ENCODE data around the gene PROKR1.
A peak's percentile ranks its signal among the peaks of the same experiment; 100 is the strongest.
"Not testable (repeated sequence)": the region's sequence is repeated elsewhere in the genome, so short reads cannot be mapped to it uniquely, and the experiment has no call there.

The PROKR1 gene

GRCh38 chr2:68659081-68659480 is 15.7 kb downstream of the PROKR1 start:
- no peak for ATAC-seq

GRCh38 chr2:68660658-68661057 is 17.3 kb downstream of the PROKR1 start:
- ATAC-seq = no peak

GRCh38 chr2:68662466-68662865 is 19.1 kb downstream of the PROKR1 start:
- no peak for ATAC-seq

DNA sequence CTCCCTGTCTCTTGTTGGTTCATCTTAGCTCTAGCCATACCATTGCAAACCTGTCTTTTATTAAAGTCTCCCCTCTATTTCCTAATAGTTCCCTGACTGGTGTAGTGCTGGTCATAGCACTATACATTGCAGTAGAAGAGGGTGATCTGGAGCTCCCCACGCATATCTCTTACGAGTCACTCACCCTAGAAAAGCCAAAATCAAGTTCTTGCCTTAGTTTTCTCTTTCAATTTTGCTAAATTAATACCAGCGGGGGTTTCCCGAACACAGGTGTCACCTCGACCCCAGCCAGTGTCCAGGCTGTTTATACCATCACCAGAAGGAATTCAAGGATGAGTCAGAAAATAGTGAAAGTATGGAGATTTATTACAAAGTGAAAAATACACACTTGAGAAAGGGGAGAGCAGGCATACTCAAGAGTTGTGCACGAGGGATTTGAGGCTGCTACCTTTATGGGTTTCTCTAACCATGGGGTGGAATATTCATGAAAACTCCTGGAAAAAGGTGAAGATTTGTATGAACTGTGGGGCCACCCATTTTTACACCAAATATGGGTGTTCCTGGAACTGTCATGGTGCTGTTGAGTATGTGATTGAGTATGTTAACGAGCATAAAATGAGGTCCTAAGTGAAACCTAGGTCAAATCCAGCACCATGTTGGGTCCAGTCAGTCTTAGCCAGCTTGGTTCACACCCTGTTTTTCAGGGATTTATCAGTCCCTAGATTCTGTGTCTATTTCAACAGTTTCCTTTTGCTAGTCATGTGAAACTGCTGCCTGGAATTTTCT is 20.2 kb downstream of the PROKR1 start:
- peak; percentile 61 to 62 for ATAC-seq

DNA sequence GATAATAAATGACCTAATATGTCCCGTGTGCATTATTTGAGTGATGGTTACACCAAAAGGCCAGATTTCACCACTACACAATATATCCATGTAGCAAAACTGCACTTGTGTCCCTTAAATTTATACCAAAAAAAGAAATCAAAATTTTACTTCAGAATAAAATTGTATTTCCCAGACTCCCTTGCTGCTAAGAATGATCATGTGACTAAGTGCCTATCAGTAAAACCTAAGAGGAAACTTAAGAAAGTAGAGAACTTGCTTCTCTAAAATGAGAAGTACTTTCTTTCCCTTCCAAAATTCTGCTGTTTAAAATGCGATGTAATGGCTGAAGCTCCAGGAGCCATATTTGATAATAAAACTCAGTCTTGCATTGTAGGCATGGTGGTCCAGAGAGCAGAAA is 24.0 kb downstream of the PROKR1 start:
- ATAC-seq = no peak

DNA sequence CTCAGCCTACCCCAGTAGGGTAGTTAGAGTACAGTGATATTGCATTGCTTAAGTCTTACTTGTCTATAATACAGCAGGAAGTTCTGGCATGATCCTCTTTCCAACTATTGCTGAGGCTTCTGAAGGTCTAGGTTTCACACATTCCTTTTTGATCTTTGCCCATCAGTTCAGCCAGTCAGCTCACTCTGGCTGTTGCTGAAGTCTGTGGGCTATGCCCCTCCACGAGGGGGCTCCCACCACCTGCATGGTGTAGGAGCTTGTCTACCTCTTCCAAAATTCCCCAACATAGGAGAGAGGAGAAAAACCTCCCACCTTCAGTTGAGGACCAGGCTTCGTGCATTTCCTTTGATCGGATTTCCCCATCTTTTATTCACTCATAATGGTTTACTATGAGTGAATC is 26.3 kb downstream of the PROKR1 start:
- no peak for ATAC-seq

- no peak for ATAC-seq
Observed at GRCh38 chr2:68671961-68672360, 28.6 kb downstream of the PROKR1 start.

GRCh38 chr2:68673631-68674030 is 30.3 kb downstream of the PROKR1 start:
- ATAC-seq = no peak

DNA sequence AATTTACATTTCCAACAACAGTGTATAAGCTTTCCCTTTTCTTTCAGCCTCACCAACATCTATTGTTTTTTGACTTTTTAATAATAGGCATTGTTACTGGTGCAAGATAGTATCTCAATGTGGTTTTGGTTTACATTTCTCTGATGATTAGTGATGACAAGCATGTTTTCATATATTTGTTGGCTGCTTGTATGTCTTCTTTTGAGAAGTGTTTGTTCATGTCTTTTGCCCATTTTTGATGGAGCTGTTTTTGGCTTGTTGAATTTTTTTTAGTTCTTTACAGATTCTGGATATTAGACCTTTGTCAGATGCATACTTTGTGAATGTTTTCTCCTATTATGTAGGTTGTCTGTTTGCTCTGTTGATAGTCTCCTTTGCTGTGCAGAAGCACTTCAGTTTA is 32.1 kb downstream of the PROKR1 start:
- ATAC-seq = no peak

GRCh38 chr2:68677837-68678236 is 34.5 kb downstream of the PROKR1 start:
- ATAC-seq = not testable (repeated sequence)

GRCh38 chr2:68679166-68679916 is 36.0 kb downstream of the PROKR1 start:
- not testable (repeated sequence) for ATAC-seq

DNA sequence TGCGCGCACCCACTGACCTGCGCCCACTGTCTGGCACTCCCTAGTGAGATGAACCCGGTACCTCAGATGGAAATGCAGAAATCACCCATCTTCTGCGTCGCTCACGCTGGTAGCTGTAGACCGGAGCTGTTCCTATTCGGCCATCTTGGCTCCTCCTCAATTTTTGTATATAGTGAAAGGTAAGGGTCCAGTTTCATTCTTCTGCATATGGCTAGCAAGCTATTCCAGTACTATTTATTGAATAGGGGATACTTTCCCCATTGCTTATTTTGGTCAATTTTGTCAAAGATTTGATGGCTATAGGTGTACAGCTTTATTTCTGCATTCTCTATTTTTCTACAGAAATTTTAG is 36.5 kb downstream of the PROKR1 start:
- not testable (repeated sequence) for ATAC-seq

GRCh38 chr2:68684197-68684596 is 40.8 kb downstream of the PROKR1 start:
- no peak for ATAC-seq

- ATAC-seq = no peak
Observed at GRCh38 chr2:68686178-68686577, 42.8 kb downstream of the PROKR1 start.

DNA sequence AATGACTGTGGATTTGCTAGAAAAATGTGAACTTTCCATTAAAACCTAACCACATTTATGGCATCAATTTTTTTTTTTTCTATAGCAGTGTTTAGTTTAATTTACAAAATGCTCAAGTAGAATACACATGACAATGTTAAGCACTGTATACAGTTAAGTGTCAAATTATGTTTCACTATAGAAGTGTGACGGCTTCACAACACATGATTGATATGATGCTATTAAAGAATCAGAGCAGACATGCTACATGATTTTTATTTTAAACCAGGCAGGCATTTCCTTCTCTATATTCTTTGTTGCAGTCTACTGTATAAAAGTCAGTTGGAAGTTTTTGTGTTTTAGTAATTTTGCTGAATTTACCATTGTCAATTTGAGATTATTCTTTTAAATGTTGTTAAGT is 43.6 kb downstream of the PROKR1 start:
- ATAC-seq = no peak

- peak; percentile 60 to 70 for ATAC-seq
Observed at GRCh38 chr2:68689553-68690537, 46.5 kb downstream of the PROKR1 start.

DNA sequence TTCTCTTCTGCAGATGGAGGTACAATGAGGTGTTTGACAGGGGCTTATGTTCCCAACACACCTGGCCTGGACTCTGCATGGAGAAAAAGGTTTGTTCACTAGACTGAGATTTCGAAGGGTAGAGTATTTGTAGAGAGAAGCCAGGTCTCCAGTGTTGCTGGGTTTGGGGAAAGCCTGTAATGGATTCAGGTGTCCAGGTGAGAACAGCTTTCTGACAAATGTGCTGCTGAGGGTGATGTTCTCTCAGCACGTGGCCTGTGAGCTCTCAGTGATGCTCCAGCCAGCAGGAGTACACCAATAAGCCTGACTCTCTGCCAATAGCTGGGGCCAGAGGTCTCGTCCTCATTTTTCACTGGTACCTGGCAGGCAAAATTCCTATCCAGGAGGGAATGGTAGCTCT is 47.5 kb downstream of the PROKR1 start:
- ATAC-seq = no peak

DNA sequence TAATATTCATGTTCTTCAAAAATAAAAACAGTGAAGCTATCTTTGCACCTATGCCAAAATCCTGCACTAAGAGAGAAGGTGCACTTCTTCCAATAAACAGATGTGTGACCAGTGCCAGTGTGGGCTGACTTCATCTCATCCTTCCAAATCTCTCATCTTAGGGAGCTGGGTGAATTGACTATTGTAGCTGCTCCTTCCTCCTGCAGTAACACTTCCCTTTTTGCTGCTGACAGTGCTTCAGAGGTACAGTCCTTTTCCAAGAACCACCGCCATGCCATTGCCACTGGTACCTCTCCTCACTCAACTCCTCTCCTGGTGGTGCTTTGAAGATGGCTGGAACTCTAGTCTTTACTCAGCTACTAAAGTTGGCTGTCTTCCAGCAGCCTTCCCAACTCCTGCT is 49.1 kb downstream of the PROKR1 start:
- ATAC-seq = no peak

- ATAC-seq = no peak
Observed at GRCh38 chr2:68693951-68694350, 50.6 kb downstream of the PROKR1 start.

- ATAC-seq = no peak
Observed at GRCh38 chr2:68695971-68696370, 52.6 kb downstream of the PROKR1 start.

DNA sequence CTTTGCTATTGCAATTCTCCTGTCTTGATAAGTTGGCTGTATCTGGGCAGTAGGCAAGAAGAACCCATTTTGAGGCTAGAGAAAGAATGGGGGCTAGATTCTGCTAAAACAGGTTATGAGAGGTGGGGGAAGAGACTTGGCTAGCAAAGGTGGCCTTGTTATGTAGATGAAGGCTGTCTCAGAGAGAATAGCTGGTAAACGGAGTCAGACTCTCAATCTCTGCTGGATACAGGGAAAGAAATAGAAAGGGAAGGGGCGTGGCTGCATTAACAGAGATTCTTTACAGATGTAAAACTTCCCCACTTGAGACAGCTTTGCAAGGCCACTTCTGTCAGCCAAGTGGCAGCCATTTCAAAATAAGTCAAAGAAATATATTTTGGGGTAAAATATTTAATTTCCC is 53.2 kb downstream of the PROKR1 start:
- ATAC-seq = no peak

DNA sequence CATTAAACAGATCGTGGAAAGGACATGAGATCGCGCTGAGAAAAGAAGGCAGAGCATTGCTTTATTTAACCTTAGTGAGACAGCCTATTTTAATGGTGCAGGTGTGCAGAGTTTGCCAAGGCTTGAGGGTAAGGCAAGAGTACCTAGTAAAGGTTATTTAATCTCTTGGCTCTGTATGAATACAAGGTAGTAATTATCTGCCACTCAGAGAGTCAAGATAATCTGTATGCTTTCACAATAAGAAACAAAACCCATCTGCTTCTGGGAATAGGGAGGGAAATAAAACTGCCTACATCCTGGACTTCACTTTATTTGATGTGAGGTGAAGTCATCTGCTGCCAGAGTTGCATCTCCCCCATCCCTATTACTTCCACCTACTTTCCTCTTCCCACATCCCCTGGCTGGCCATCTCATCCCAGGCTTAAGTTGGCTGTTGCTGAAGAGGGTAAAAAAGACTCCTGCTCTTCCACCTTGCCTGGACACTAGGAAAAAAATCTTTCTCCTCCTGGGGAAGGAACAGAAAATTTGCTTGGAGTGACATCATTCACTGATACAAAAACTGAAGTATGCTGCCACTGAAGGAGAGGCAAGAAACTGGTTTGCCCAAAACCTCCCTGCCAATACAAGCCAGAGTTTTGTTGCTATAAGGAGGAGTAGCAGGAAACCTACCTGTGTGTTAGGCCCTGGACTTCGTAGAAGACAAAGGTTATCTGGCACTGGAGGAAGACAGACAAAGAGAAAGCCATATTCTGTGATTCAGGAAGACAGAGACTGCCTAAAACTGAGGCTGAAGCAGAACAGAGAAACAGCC is 55.4 kb downstream of the PROKR1 start:
- no peak for ATAC-seq

Data from activated CD4-positive, CD25-positive, alpha-beta regulatory T cell treated with anti-CD3 and anti-CD28 coated beads, Interleukin-2, amount 50 U/mL, for 24 hours (primary cell).